ENCODE data around the gene ADARB2. TPM values are rescaled to one million over a fixed set of nuclear protein-coding genes. Genes with fewer than 3 reads are reported as not detected.
"Not testable (repeated sequence)": the region's sequence is repeated elsewhere in the genome, so short reads cannot be mapped to it uniquely, and the experiment has no call there.

ADARB2 gene
- total RNA-seq, 1 donor from 2014 or later = 38.7 TPM

DNA sequence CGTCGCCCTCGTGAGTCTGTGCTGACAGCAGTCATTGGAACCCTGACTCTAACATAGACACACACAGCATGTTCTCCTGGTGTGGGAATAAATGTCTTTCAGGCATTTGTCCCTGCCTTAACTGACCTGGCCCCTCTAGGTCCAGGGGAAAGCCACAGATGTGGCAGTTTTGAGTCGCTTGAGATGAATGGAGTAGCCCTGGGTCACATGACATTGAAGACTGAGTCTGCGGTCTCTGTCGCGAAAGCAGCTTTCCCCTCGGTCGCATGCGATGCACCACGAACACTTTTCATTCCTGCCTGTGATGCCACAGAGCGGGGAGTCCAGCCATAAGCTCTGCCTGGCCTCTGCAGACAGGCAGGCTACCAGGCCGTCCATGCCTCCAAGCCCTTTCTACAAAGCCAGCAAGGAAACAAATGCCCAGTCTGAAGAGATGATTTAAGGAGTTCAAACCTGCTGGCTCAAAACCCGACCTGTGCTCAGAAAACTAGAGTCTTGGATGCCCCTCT lies 508.8 kb downstream of the ADARB2 start:
- Mint-ChIP-seq H3K27ac (ENCODE audit: unreplicated experiment) (peak overlapping the region; percentile 18), H3K27me3 (ENCODE audit: unreplicated experiment) (peaks cover 11% of the 10 kb centered on the region), H3K9me3 (ENCODE audit: unreplicated experiment) (peaks cover 8% of the 10 kb centered on the region), H3K4me3 (ENCODE audit: unreplicated experiment) (no peak overlapping the region), H3K4me1 (ENCODE audit: unreplicated experiment) (peaks cover 38% of the 10 kb centered on the region), H3K36me3 (ENCODE audit: unreplicated experiment) (peaks cover 29% of the 10 kb centered on the region)
- DNase-seq (ENCODE audit: extremely low spot score, unreplicated experiment) = no peak
- TF ChIP-seq, protein P1, sequence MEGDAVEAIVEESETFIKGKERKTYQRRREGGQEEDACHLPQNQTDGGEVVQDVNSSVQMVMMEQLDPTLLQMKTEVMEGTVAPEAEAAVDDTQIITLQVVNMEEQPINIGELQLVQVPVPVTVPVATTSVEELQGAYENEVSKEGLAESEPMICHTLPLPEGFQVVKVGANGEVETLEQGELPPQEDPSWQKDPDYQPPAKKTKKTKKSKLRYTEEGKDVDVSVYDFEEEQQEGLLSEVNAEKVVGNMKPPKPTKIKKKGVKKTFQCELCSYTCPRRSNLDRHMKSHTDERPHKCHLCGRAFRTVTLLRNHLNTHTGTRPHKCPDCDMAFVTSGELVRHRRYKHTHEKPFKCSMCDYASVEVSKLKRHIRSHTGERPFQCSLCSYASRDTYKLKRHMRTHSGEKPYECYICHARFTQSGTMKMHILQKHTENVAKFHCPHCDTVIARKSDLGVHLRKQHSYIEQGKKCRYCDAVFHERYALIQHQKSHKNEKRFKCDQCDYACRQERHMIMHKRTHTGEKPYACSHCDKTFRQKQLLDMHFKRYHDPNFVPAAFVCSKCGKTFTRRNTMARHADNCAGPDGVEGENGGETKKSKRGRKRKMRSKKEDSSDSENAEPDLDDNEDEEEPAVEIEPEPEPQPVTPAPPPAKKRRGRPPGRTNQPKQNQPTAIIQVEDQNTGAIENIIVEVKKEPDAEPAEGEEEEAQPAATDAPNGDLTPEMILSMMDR (IDR thresholded peaks at IDR 0.05) = no peak

DNA sequence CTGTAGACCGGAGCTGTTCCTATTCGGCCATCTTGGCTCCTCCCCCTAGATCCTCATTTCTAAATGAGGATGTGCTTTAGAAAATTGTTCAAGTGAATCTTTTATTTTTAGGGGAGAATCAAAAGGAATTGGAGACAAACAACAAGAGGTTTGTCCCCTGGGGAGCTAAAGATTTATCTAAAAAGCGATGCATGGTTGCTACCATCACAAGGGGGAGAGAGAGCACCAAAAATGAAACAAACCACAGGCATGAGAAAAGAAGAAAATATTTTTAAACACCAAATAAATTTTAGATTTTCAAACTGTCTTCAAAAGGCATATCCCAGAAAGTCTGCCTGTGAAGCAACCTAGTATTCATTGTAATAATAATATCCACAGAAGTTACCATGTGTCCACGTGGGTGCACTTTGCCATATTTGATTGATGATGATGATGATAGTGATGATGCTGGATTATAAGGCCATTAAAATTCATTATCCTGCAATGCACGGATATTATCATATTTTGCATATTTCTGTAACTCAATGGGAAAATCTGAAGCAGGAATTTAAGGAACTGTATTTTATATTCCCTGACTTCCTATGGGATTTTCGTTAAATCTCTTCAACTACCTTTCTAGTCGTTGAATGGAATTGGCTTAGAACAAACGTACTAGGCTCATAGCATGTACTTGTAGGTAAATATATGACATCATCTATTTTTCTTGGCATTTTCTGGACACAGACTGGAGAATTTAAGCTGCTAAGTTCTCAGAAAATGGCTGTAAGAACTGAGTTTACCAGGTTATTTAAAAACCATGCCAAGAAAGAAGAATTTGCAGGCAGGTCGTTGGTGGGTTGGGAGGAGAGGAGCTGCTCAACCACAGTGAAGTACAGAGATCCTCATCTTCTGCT lies 509.6 kb downstream of the ADARB2 start:
- H3K36me3 Mint-ChIP-seq (ENCODE audit: unreplicated experiment) = peaks cover 23% of the 10 kb centered on the region
- no peak for DNase-seq (ENCODE audit: extremely low spot score, unreplicated experiment)
- no peak overlapping the region for H3K27ac Mint-ChIP-seq (ENCODE audit: unreplicated experiment)
- H3K27me3 Mint-ChIP-seq (ENCODE audit: unreplicated experiment) = peaks cover 11% of the 10 kb centered on the region
- H3K9me3 Mint-ChIP-seq (ENCODE audit: unreplicated experiment) = peaks cover 8% of the 10 kb centered on the region
- TF ChIP-seq, protein P1 (IDR thresholded peaks at IDR 0.05) = peak; percentile 55
- H3K4me1 Mint-ChIP-seq (ENCODE audit: unreplicated experiment) = peaks cover 38% of the 10 kb centered on the region
- no peak overlapping the region for H3K4me3 Mint-ChIP-seq (ENCODE audit: unreplicated experiment)

DNA sequence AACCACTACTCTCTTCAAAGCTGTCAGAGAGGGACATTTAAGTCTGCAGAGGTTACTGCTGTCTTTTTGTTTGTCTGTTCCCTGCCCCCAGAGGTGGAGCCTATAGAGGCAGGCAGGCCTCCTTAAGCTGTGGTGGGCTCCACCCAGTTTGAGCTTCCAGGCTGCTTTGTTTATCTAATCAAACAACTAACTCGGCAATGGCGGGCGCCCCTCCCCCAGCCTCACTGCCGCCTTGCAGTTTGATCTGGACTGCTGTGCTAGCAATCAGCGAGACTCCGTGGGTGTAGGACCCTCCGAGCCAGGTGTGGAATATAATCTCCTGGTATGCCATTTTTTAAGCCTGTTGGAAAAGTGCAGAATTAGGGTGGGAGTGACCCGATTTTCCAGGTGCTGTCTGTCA lies 510.4 kb downstream of the ADARB2 start:
- not testable (repeated sequence) for H3K4me3 Mint-ChIP-seq (ENCODE audit: unreplicated experiment); H3K9me3 Mint-ChIP-seq (ENCODE audit: unreplicated experiment); H3K27ac Mint-ChIP-seq (ENCODE audit: unreplicated experiment); DNase-seq (ENCODE audit: extremely low spot score, unreplicated experiment)
- Mint-ChIP-seq H3K27me3 (ENCODE audit: unreplicated experiment) (peaks cover 11% of the 10 kb centered on the region), H3K36me3 (ENCODE audit: unreplicated experiment) (peaks cover 23% of the 10 kb centered on the region), H3K4me1 (ENCODE audit: unreplicated experiment) (peaks cover 38% of the 10 kb centered on the region)

DNA sequence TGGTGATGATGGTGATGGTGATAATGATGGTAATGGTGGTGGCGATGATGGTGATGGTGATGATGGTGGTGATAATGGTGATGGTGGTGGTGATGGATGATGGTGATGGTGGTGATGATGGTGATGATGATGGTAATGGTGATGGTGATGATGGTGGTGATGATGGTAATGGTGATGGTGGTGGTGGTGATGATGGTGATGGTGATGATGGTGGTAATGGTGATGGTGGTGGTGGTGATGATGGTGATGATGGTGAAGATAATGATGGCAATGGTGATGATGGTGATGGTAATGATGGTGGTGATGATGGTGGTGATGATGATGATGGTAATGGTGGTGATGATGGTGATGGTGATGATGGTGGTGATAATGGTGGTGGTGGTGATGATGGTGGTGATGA lies 517.5 kb downstream of the ADARB2 start:
- H3K4me1 Mint-ChIP-seq (ENCODE audit: unreplicated experiment); DNase-seq (ENCODE audit: extremely low spot score, unreplicated experiment); H3K27me3 Mint-ChIP-seq (ENCODE audit: unreplicated experiment); H3K27ac Mint-ChIP-seq (ENCODE audit: unreplicated experiment); H3K4me3 Mint-ChIP-seq (ENCODE audit: unreplicated experiment); H3K36me3 Mint-ChIP-seq (ENCODE audit: unreplicated experiment); H3K9me3 Mint-ChIP-seq (ENCODE audit: unreplicated experiment): not testable (repeated sequence)

DNA sequence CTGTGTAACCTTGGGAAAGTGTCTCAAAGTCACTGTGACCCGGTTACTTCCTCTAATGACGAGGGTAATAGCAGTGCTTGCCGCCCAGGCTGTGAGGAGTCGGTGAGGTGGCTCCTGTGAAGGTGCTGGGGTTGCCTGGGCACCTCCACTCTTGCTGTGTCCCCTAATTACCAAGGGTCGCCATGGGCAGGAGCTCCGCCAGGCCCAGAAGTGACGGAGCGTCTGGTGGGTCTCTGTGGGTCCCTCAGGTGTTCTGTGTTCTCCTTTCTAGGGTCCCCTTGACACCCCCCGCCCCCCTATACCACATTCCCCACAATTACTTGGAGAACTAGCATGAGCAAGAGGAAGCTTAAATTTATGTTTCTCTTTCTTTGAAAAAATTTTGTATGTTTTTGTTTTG lies 519.7 kb downstream of the ADARB2 start:
- DNase-seq (ENCODE audit: extremely low spot score, unreplicated experiment) = no peak
- Mint-ChIP-seq H3K36me3 (ENCODE audit: unreplicated experiment) (peaks cover 10% of the 10 kb centered on the region), H3K9me3 (ENCODE audit: unreplicated experiment) (no peaks in the 10 kb centered on the region), H3K27ac (ENCODE audit: unreplicated experiment) (no peak overlapping the region), H3K4me3 (ENCODE audit: unreplicated experiment) (no peak overlapping the region), H3K27me3 (ENCODE audit: unreplicated experiment) (no peaks in the 10 kb centered on the region), H3K4me1 (ENCODE audit: unreplicated experiment) (no peaks in the 10 kb centered on the region)
- TF ChIP-seq, protein P1 (IDR thresholded peaks at IDR 0.05) = no peak

DNA sequence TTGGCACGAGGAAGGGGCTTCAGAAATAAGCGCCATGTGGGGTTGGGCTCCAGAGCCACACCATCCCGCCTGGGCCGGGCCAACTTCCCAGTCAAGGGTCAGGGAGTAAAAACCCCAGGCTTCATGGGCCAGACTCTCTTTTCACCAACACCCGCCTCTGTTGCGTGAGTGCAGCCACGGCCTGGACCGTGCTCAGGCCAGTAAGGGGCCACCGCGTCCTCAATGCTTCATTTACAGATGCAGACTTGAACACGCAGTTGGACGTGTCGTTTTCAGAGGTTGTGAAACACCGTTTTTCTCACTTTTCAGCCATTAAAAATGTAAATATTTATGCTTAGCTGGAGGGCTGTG lies 520.1 kb downstream of the ADARB2 start:
- no peak overlapping the region for H3K27ac Mint-ChIP-seq (ENCODE audit: unreplicated experiment)
- H3K27me3 Mint-ChIP-seq (ENCODE audit: unreplicated experiment) = no peaks in the 10 kb centered on the region
- peaks cover 10% of the 10 kb centered on the region for H3K36me3 Mint-ChIP-seq (ENCODE audit: unreplicated experiment)
- no peak for DNase-seq (ENCODE audit: extremely low spot score, unreplicated experiment)
- H3K4me3 Mint-ChIP-seq (ENCODE audit: unreplicated experiment) = no peak overlapping the region
- TF ChIP-seq, protein P1 (IDR thresholded peaks at IDR 0.05) = no peak
- no peaks in the 10 kb centered on the region for H3K4me1 Mint-ChIP-seq (ENCODE audit: unreplicated experiment)
- no peaks in the 10 kb centered on the region for H3K9me3 Mint-ChIP-seq (ENCODE audit: unreplicated experiment)
